HL-60 (cell line): ENCODE measurements around the gene DDRGK1.

Experiments used
- DNase-seq, 2 experiments: peaks; one replicate each; pipeline ENCODE4 v3.0.0-alpha.2; 2010 to 2020; ENCODE audit warnings: low read depth in 1 of 2, low spot score in 1 of 2
- H3K27ac ChIP-seq: fragments of 250-450 bp; sonication (Bioruptor Pico); replicated peaks from 2 replicates; pipeline ENCODE4 v1.5.1; 2020; ENCODE audit warnings: mild to moderate bottlenecking, moderate library complexity
- H3K27me3 ChIP-seq: fragments of 250-450 bp; sonication (Bioruptor Pico); 2 replicates; pipeline ENCODE4 v1.5.1; 2021; ENCODE audit warnings: mild to moderate bottlenecking, moderate library complexity; ENCODE audit not compliant: insufficient read depth, poor library complexity, severe bottlenecking
- H3K4me3 ChIP-seq: replicated peaks from 2 replicates; pipeline ENCODE4 v1.5.1; 2011; ENCODE audit warnings: mild to moderate bottlenecking, control low read depth, low read length; ENCODE audit not compliant: insufficient read depth
- CTCF ChIP-seq: IDR thresholded peaks from one replicate; pipeline ENCODE4 v1.5.1; 2011; ENCODE audit warnings: low read length, control low read depth, inconsistent platforms; ENCODE audit not compliant: insufficient read depth
- GABPA ChIP-seq: IDR thresholded peaks from 2 replicates; pipeline ENCODE4 v1.6.1; 2012; ENCODE audit warnings: low read depth
- POLR2AphosphoS5 ChIP-seq: IDR thresholded peaks from 2 replicates; pipeline ENCODE4 v1.6.1; 2012; ENCODE audit warnings: low read depth
- REST ChIP-seq: IDR thresholded peaks from 2 replicates; pipeline ENCODE4 v1.6.1; 2012; ENCODE audit warnings: low read depth; ENCODE audit not compliant: insufficient replicate concordance
- SPI1 ChIP-seq: IDR thresholded peaks from 2 replicates; pipeline ENCODE4 v1.6.1; 2012; ENCODE audit warnings: low read depth, mild to moderate bottlenecking, borderline replicate concordance

Gene DDRGK1

GRCh38 chr20:3163099-3164042, 41.1 kb downstream of the DDRGK1 start:
- Histone ChIP-seq H3K27ac (no peak overlapping the region), H3K27me3 (peaks cover 10% of the 10 kb centered on the region), H3K4me3 (no peak overlapping the region)
- TF ChIP-seq SPI1 (no peak), POLR2AphosphoS5 (no peak), REST (no peak), CTCF (no peak), GABPA (no peak)
- no peak for DNase-seq

GRCh38 chr20:3162080-3162611, 42.3 kb downstream of the DDRGK1 start:
- Histone ChIP-seq H3K27me3 (peaks cover 2% of the 10 kb centered on the region), H3K27ac (no peak overlapping the region), H3K4me3 (no peak overlapping the region)
- no peak for DNase-seq
- TF ChIP-seq POLR2AphosphoS5 (no peak), CTCF (no peak), REST (no peak), SPI1 (no peak), GABPA (no peak)

- DNase-seq: no peak
- H3K27ac ChIP-seq: no peak overlapping the region
- H3K27me3 ChIP-seq: no peaks in the 10 kb centered on the region
- H3K4me3 ChIP-seq: no peak overlapping the region
- no peak for TF ChIP-seq CTCF
- TF ChIP-seq SPI1: no peak
- no peak for TF ChIP-seq REST
- TF ChIP-seq GABPA: no peak
Measured at GRCh38 chr20:3161316-3162079, 43.0 kb downstream of the DDRGK1 start.
